GM12878 (cell line): ENCODE data around the gene RSAD2. TPM values are rescaled to one million over a fixed set of nuclear protein-coding genes. Genes with fewer than 3 reads are reported as not detected.
"Not testable (repeated sequence)": the region's sequence is repeated elsewhere in the genome, so short reads cannot be mapped to it uniquely, and the experiment has no call there.

Source experiments
- ATAC-seq: fragments of 200-7000 bp; cut with Tn5 transposase; 3 replicates; pipeline ENCODE4 v1.9.1; 2020; ENCODE audit warnings: mild to moderate bottlenecking, moderate library complexity
- BruUV-seq: library from RNA; stranded (reverse); fragments of 400-500 nt; replicated peaks from 2 replicates; lab custom pipeline; 2021; lab: Mats Ljungman, UMichigan
- CTCF ChIA-PET: fragments of 300-600 bp; sonication (Branson Sonifier 250); formaldehyde crosslinking; extraction: SDS; loops from one replicate; lab custom pipeline; 2021; ENCODE audit warnings: inconsistent platforms; lab: Yijun Ruan, JAX
- POLR2A ChIA-PET: fragments of 350-600 bp; formaldehyde crosslinking; extraction: SDS; loops from one replicate; lab custom pipeline; 2021; ENCODE audit warnings: inconsistent platforms; lab: Charles Lee
- RAD21 ChIA-PET: fragments of 300-600 bp; sonication (Branson Sonifier 250); formaldehyde crosslinking; loops from one replicate; lab custom pipeline; 2023; ENCODE audit warnings: antibody characterized with exemption; ENCODE audit not compliant: unreplicated experiment; lab: Charles Lee
- SMC1A ChIA-PET: fragments of 300-600 bp; sonication (Branson Sonifier 250); formaldehyde crosslinking; loops from one replicate; lab custom pipeline; 2023; ENCODE audit not compliant: unreplicated experiment, uncharacterized antibody; lab: Charles Lee
- DNase-seq: peaks from one replicate; pipeline ENCODE4 v3.0.0-alpha.2; 2011; ENCODE audit warnings: low read depth, low spot score
- FAIRE-seq: peaks from 3 replicates; lab custom pipeline; 2011; peaks lifted over from hg19 to GRCh38; lab: Jason Lieb, UNC
- H2AFZ ChIP-seq: 2 replicates; pipeline ENCODE4 v1.6.0; 2011; ENCODE audit warnings: low read depth, low read length, control low read depth; ENCODE audit not compliant: control insufficient read depth
- H3K27ac ChIP-seq: 2 replicates; pipeline ENCODE4 v1.5.1; 2011; ENCODE audit warnings: control low read depth; ENCODE audit not compliant: control insufficient read depth, insufficient read depth
- H3K27me3 ChIP-seq, 2 experiments: replicated peaks in 1 of 2; 2 replicates each; pipeline versions ENCODE4 v1.6.0 to v1.6.1; 2011; ENCODE audit warnings: low read length in 1 of 2; ENCODE audit not compliant: control insufficient read depth in 2 of 2, insufficient read depth in 2 of 2
- H3K36me3 ChIP-seq, 2 experiments: 2 replicates each; pipeline ENCODE4 v1.5.1; 2011; ENCODE audit warnings: low read length in 1 of 2; ENCODE audit not compliant: control insufficient read depth in 2 of 2, insufficient read depth in 2 of 2
- H3K4me1 ChIP-seq: 2 replicates; pipeline ENCODE4 v1.6.1; 2011; ENCODE audit warnings: mild to moderate bottlenecking, low read length, moderate library complexity, mixed read lengths; ENCODE audit not compliant: control insufficient read depth, insufficient read depth
- H3K4me2 ChIP-seq: 2 replicates; pipeline ENCODE4 v1.6.0; 2011; ENCODE audit warnings: control low read depth; ENCODE audit not compliant: control insufficient read depth, insufficient read depth
- H3K4me3 ChIP-seq: fragments of 200-600 bp; sonication (generic); 2 replicates; pipeline ENCODE4 v1.5.1; 2016
- H3K79me2 ChIP-seq: 2 replicates; pipeline ENCODE4 v1.6.0; 2011; ENCODE audit warnings: low read length; ENCODE audit not compliant: control insufficient read depth, insufficient read depth
- H3K9ac ChIP-seq: 2 replicates; pipeline ENCODE4 v1.8.0; 2011; ENCODE audit warnings: low read length, control low read depth, mixed read lengths; ENCODE audit not compliant: control insufficient read depth, insufficient read depth
- H3K9me3 ChIP-seq: replicated peaks from 3 replicates; pipeline ENCODE4 v1.5.1; 2011; ENCODE audit warnings: mild to moderate bottlenecking, low read length; ENCODE audit not compliant: control insufficient read depth, insufficient read depth
- H4K20me1 ChIP-seq: 2 replicates; pipeline ENCODE4 v1.6.0; 2011; ENCODE audit not compliant: control insufficient read depth, insufficient read depth
- BCL11A ChIP-seq: IDR thresholded peaks from 2 replicates; pipeline ENCODE4 v1.6.1; 2011; ENCODE audit warnings: low read depth, low read length
- CHD2 ChIP-seq: IDR thresholded peaks from 2 replicates; pipeline ENCODE4 v1.6.1; 2011; ENCODE audit warnings: low read depth, low read length, improper control_type of control experiment, borderline replicate concordance
- EZH2 ChIP-seq: IDR thresholded peaks from 2 replicates; pipeline ENCODE4 v1.6.1; 2012; ENCODE audit warnings: low read depth, mild to moderate bottlenecking, control low read depth, inconsistent platforms, low read length, borderline replicate concordance; ENCODE audit not compliant: control insufficient read depth
- HDAC6 ChIP-seq: fragments of 200-600 bp; sonication (generic); IDR thresholded peaks from one replicate; pipeline ENCODE4 v1.8.0; 2017; ENCODE audit warnings: antibody characterized with exemption; ENCODE audit not compliant: unreplicated experiment
- RAD21 ChIP-seq: IDR thresholded peaks from 2 replicates; pipeline ENCODE4 v1.6.1; 2011; ENCODE audit warnings: mild to moderate bottlenecking, low read depth, low read length, moderate library complexity; ENCODE audit not compliant: insufficient read depth
- ZBED1 ChIP-seq: IDR thresholded peaks from 2 replicates; pipeline ENCODE4 v1.6.1; 2016; ENCODE audit warnings: borderline replicate concordance
- WGBS: methylation state at CpG from one replicate; pipeline ENCODE4 v1.1.6; 2016; ENCODE audit warnings: low lambda C conversion rate; ENCODE audit not compliant: insufficient replicate concordance, insufficient coverage; ENCODE audit errors: missing lambda C conversion rate; 5-methylcytosine and 5-hydroxymethylcytosine counted together
- in situ Hi-C: fragments of 300-500 bp; cut with MboI; formaldehyde crosslinking; loops from 9 replicates; pipeline ENCODE4 v1.14.3; 2018; ENCODE audit warnings: mixed read lengths
- intact Hi-C: fragments of 100-400 bp; cut with micrococcal nuclease; formaldehyde crosslinking; loops from one replicate; pipeline ENCODE4 v1.14.2; 2022; ENCODE audit not compliant: unreplicated experiment
- polyA plus RNA-seq, 11 experiments: library from polyadenylated mRNA; depleted of rRNA in 4 of 11; unstranded in 6 of 11; stranded (reverse) in 5 of 11; fragments of >200 nt; fragmentation: Nextera tagmentation in 4 of 11; fragmentation: Illumina TruSeq in 1 of 11; extraction: Ambion mirVana in 4 of 11; extraction: Trizol in 1 of 11; gene quantifications; 1 replicate in 1 of 11; 2 replicates in 10 of 11; pipeline versions ENCODE4 v1.2.1 to v1.2.3, GENCODE V29; 2011 to 2016; ENCODE audit warnings: inconsistent platforms in 2 of 11, missing spikeins in 2 of 11, low read depth in 1 of 11
- total RNA-seq, 4 experiments: library from RNA; depleted of rRNA in 3 of 4; stranded (reverse); fragments of >200 nt in 3 of 4; fragmentation: Illumina TruSeq in 1 of 4; extraction: Trizol in 1 of 4; gene quantifications; 2 replicates each; pipeline versions ENCODE4 v1.2.1 to v1.2.3, GENCODE V29; 2013 to 2021

Gene RSAD2
- total and polyA plus RNA-seq, 10 of the 15 experiments (the other 5 are each of a cell fraction or from before 2014, with no cell fraction given): 0.24 to 0.90 (median 0.69) TPM

DNA sequence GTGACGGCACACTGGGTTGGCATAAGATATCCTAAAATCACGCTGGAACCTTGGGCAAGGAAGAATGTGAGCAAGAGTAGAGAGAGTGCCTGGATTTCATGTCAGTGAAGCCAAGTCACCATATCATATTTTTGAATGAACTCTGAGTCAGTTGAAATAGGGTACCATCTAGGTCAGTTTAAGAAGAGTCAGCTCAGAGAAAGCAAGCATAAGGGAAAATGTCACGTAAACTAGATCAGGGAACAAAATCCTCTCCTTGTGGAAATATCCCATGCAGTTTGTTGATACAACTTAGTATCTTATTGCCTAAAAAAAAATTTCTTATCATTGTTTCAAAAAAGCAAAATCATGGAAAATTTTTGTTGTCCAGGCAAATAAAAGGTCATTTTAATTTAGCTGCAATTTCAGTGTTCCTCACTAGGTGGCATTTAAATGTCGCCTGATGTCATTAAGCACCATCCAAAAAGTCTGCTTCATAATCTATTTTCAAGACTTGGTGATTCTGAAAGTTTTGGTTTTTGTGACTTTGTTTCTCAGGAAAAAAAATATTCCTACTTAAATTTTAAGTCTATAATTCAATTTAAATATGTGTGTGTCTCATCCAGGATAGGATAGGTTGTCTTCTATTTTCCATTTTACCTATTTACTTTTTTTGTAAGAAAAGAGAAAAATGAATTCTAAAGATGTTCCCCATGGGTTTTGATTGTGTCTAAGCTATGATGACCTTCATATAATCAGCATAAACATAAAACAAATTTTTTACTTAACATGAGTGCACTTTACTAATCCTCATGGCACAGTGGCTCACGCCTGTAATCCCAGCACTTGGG is 19.6 kb downstream of the RSAD2 start (continued):
- TF ChIP-seq HDAC6 (no peak), CHD2 (no peak), EZH2 (no peak), BCL11A (no peak), ZBED1 (no peak), RAD21 (peak; percentile 89)

GRCh38 chr2:6902581-6902980 is 25.0 kb downstream of the RSAD2 start:
- H4K20me1 ChIP-seq, POLR2A ChIA-PET, H3K4me1 ChIP-seq, H3K79me2 ChIP-seq, FAIRE-seq, H3K27me3 ChIP-seq, RAD21 ChIA-PET, H3K9me3 ChIP-seq, H3K27ac ChIP-seq, ATAC-seq, DNase-seq, H3K36me3 ChIP-seq, H3K9ac ChIP-seq, BruUV-seq, H2AFZ ChIP-seq, intact Hi-C loops, H3K4me2 ChIP-seq, H3K4me3 ChIP-seq, in situ Hi-C loops: not testable (repeated sequence)
- ChIA-PET CTCF (interaction anchor here (2.7 kb wide), 1 partner anchor 143 kb away, joined by 12 read pairs; no protein-coding TSS in a partner anchor), SMC1A (interaction anchor here (1.1 to 4.5 kb wide), 3 partner anchors 8 to 141 kb away, joined by 3 to 12 read pairs (median 10); no protein-coding TSS in a partner anchor)
- WGBS: 33% methylated on average over 2 of the region's 2 CpGs
